Measurements from ENCODE around the gene SMAGP.
"Not testable (repeated sequence)": the region's sequence is repeated elsewhere in the genome, so short reads cannot be mapped to it uniquely, and the experiment has no call there.

The SMAGP gene

DNA sequence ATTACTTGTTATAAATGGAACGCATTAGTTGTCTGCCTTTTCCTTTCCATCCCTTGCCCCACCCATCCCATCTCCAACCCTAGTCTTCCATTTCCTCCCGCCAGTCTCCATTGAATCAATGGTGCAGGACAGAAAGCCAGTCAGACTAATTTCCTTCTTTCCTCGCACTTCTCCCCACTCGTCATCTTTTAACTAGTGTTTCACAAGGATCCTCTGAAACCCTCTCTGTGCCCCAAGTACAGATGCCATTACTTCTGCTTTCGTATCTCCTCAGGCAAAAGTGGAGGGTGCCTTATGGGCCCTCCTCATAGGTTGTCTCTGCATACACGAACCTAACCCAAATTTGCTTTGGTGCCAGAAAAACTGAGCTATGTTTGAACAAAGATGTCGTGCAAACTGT, 27.3 kb downstream of the SMAGP start:
- Histone ChIP-seq H3K9ac (ENCODE audit: low read depth in 1 of 2, low read length in 2 of 2) (no peak overlapping the region), H3K9me3 (ENCODE audit: control insufficient read depth in 1 of 2, low read length in 2 of 2) (no peaks in the 10 kb centered on the region), H3K36me3 (ENCODE audit: control insufficient read depth in 1 of 2, insufficient read depth in 2 of 2, low read length in 2 of 2) (peaks cover 41 to 51% of the 10 kb centered on the region in 2 donors), H3K27me3 (ENCODE audit: control insufficient read depth in 1 of 2, insufficient read depth in 2 of 2, low read length in 2 of 2) (no peaks in the 10 kb centered on the region), H3K4me3 (ENCODE audit: low read depth in 1 of 2, low read length in 2 of 2) (no peak overlapping the region), H3K4me1 (ENCODE audit: control insufficient read depth in 1 of 2, insufficient read depth in 2 of 2, low read length in 2 of 2) (peaks cover 34 to 38% of the 10 kb centered on the region in 2 donors), H3K27ac (ENCODE audit: low read depth, low read length) (no peak overlapping the region)

DNA sequence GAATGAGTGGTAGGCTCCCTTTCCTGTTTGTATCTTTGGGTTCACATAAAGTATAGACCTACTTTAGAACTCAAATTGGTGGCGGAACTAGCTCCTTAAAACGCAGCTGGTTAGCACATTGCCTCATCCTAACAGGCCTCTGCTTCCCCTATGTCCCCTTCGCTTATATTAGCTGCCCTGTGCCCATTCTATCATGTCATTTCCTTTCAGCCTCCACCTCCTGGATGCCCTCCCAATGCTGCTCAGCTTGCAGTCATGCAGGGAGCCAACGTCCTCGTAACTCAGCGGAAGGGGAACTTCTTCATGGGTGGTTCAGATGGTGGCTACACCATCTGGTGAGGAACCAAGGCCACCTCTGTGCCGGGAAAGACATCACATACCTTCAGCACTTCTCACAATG, 28.1 kb downstream of the SMAGP start:
- Histone ChIP-seq H3K4me1 (ENCODE audit: control insufficient read depth in 1 of 2, insufficient read depth in 2 of 2, low read length in 2 of 2) (peaks cover 28 to 33% of the 10 kb centered on the region in 2 donors), H3K9me3 (ENCODE audit: control insufficient read depth in 1 of 2, low read length in 2 of 2) (no peaks in the 10 kb centered on the region), H3K27me3 (ENCODE audit: control insufficient read depth in 1 of 2, insufficient read depth in 2 of 2, low read length in 2 of 2) (no peaks in the 10 kb centered on the region), H3K27ac (ENCODE audit: low read depth, low read length) (no peak overlapping the region), H3K4me3 (ENCODE audit: low read depth in 1 of 2, low read length in 2 of 2) (no peak overlapping the region), H3K9ac (ENCODE audit: low read depth in 1 of 2, low read length in 2 of 2) (no peak overlapping the region), H3K36me3 (ENCODE audit: control insufficient read depth in 1 of 2, insufficient read depth in 2 of 2, low read length in 2 of 2) (peaks cover 41 to 51% of the 10 kb centered on the region in 2 donors)

DNA sequence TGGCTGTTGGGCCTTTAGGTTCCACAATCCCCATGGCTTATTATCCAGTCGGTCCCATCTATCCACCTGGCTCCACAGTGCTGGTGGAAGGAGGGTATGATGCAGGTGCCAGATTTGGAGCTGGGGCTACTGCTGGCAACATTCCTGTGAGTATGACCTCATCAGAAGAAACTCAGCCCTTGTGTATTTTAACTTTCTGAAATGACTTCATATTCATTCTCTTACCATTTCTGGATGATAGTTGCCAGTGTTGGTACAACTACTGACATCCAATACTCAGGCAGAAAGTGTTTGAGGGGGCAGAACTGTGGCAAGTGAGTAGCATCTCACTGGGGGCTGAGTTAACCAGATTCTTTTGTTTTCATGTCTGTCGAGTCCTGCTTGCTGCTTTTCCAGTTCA, 29.2 kb downstream of the SMAGP start:
- Histone ChIP-seq H3K9ac (ENCODE audit: low read depth in 1 of 2, low read length in 2 of 2) (peak overlapping the region in 1 of 2 donors; percentile 100), H3K36me3 (ENCODE audit: control insufficient read depth in 1 of 2, insufficient read depth in 2 of 2, low read length in 2 of 2) (peaks cover 38 to 51% of the 10 kb centered on the region in 2 donors), H3K27me3 (ENCODE audit: control insufficient read depth in 1 of 2, insufficient read depth in 2 of 2, low read length in 2 of 2) (no peaks in the 10 kb centered on the region), H3K9me3 (ENCODE audit: control insufficient read depth in 1 of 2, low read length in 2 of 2) (no peaks in the 10 kb centered on the region), H3K4me1 (ENCODE audit: control insufficient read depth in 1 of 2, insufficient read depth in 2 of 2, low read length in 2 of 2) (peaks cover 17 to 22% of the 10 kb centered on the region in 2 donors), H3K4me3 (ENCODE audit: low read depth in 1 of 2, low read length in 2 of 2) (no peak overlapping the region), H3K27ac (ENCODE audit: low read depth, low read length) (no peak overlapping the region)

DNA sequence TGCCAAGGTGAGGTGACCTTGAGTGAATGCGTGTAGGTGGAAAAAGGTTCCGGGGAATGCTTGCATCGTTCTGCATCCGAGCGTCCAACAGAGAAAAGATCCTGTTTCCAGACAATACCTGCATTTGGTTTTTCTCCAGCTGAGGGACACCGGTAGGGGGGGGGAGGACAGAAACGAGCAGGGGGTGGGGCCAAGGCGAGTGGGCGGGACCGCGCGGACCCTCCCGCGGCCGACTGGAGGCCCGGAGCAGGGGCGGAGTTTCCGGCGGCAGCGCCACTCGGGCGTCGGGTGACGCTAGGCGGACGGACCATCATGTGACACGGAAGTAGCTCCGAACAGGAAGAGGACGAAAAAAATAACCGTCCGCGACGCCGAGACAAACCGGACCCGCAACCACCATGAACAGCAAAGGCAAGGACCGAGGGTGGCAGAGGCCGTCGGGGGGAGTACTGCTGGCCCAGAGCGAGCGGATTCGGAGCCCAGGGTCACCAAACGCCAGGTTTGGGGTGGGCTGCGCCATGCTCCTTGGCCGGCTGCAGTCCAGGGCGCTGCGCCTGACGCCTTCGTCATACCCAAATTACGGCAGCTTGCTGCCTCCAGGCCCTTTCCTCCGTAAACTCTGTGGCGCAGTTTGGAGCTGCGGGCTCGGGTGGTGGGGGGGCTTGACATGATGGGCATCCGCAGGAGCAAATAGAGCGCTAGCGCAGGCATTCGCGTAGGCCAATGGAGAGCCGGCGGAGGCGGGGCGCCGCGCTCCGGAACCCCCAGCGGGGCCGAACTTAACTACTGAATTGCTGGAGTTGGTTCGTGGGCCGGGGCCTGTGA, 31.5 kb downstream of the SMAGP start, which contains the start of gene DAZAP2:
TSS of gene DAZAP2 (plus strand) at position 317 of the 825 bp plus-strand sequence. CDS start at position 399, 82 bp downstream.
- peak within 1 kb of the TSS; percentile 100 for H3K27ac ChIP-seq (ENCODE audit: low read depth, low read length)

DNA sequence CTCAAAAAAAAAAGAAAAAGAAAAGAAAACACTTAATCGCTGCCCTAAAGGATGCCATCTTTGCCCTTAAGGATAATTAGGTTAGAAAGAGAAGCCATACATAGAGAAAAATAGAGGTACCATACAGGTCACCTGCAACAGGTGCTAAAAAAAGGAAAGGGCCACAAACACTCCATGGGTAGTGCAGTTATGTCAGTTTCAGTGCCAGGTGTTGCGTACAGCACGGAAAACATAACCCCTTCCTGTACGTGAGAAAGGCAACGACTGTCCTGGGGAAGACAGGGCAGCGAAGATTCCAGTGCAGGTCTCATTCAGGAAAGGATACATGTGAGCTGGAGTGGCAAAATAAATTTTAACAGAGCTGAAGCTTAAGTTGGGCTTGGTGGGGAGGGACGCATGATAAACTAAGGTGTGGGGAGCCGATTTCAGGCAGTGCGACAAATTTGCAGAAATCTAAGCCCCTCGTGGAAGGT, 32.1 kb downstream of the SMAGP start:
- peak overlapping the region; percentile 78 to 100 for H3K9ac ChIP-seq (ENCODE audit: low read depth in 1 of 2, low read length in 2 of 2)
- H3K4me1 ChIP-seq (ENCODE audit: control insufficient read depth in 1 of 2, insufficient read depth in 2 of 2, low read length in 2 of 2), result peaks cover 14 to 21% of the 10 kb centered on the region in 2 donors
- H3K9me3 ChIP-seq (ENCODE audit: control insufficient read depth in 1 of 2, low read length in 2 of 2), result no peaks in the 10 kb centered on the region
- H3K27ac ChIP-seq (ENCODE audit: low read depth, low read length), result peak overlapping the region; percentile 100
- peak overlapping the region; percentile 80 to 100 for H3K4me3 ChIP-seq (ENCODE audit: low read depth in 1 of 2, low read length in 2 of 2)
- H3K27me3 ChIP-seq (ENCODE audit: control insufficient read depth in 1 of 2, insufficient read depth in 2 of 2, low read length in 2 of 2), result no peaks in the 10 kb centered on the region
- H3K36me3 ChIP-seq (ENCODE audit: control insufficient read depth in 1 of 2, insufficient read depth in 2 of 2, low read length in 2 of 2), result peaks cover 25 to 29% of the 10 kb centered on the region in 2 donors

More for the DNA sequence above, 31.5 kb downstream of the SMAGP start, which contains the start of gene DAZAP2:
- Histone ChIP-seq H3K4me3 (ENCODE audit: low read depth in 1 of 2, low read length in 2 of 2) (peak within 1 kb of the TSS; percentile 92 to 100), H3K36me3 (ENCODE audit: control insufficient read depth in 1 of 2, insufficient read depth in 2 of 2, low read length in 2 of 2) (peaks cover 26 to 35% of the 10 kb centered on the region in 2 donors), H3K9me3 (ENCODE audit: control insufficient read depth in 1 of 2, low read length in 2 of 2) (no peaks in the 10 kb centered on the region), H3K4me1 (ENCODE audit: control insufficient read depth in 1 of 2, insufficient read depth in 2 of 2, low read length in 2 of 2) (peaks cover 14 to 21% of the 10 kb centered on the region in 2 donors), H3K27me3 (ENCODE audit: control insufficient read depth in 1 of 2, insufficient read depth in 2 of 2, low read length in 2 of 2) (no peaks in the 10 kb centered on the region), H3K9ac (ENCODE audit: low read depth in 1 of 2, low read length in 2 of 2) (peak within 1 kb of the TSS; percentile 100)

DNA sequence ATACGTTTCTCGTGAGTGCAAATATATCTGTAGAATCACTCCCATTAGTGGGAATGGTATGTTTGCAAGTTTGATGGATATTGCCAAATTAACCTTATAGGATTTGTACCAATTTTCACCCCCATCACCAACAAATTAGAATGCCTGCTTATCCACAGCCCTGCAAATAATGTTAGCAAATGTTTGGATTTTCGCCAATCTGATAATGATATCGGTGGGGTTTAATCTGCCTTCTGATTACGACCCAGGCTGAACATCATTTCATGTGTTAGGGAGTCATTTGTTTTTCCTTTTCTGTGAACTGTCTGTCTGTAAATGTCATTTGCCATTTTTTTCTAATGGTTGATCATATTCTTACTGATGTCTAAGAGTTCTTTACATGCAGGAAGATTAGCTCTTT, 35.7 kb downstream of the SMAGP start:
- Histone ChIP-seq H3K9ac (ENCODE audit: low read depth in 1 of 2, low read length in 2 of 2) (no peak overlapping the region), H3K36me3 (ENCODE audit: control insufficient read depth in 1 of 2, insufficient read depth in 2 of 2, low read length in 2 of 2) (no peaks in the 10 kb centered on the region), H3K4me3 (ENCODE audit: low read depth in 1 of 2, low read length in 2 of 2) (no peak overlapping the region), H3K27ac (ENCODE audit: low read depth, low read length) (no peak overlapping the region), H3K4me1 (ENCODE audit: control insufficient read depth in 1 of 2, insufficient read depth in 2 of 2, low read length in 2 of 2) (peaks cover 0 to 7% of the 10 kb centered on the region in 2 donors), H3K9me3 (ENCODE audit: control insufficient read depth in 1 of 2, low read length in 2 of 2) (no peaks in the 10 kb centered on the region), H3K27me3 (ENCODE audit: control insufficient read depth in 1 of 2, insufficient read depth in 2 of 2, low read length in 2 of 2) (no peaks in the 10 kb centered on the region)

DNA sequence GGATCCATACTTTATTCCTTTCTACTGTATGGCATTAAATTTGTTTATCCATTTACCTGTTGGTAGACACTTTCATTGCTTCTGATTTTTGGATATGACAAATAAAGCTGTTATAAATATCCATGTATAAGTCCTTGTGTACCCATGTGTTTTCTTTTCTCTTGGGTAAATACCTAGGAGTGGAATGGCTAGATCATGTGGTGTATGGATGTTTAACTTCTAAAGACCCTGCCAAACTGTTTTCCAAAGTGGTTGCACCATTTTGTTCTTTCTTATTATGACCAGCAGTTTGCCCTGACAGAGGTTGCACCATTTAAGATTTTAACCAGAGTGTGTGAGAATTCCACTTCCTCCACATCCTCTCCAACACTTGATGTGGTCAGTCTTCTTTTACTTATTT, 37.6 kb downstream of the SMAGP start:
- H3K36me3 ChIP-seq (ENCODE audit: control insufficient read depth in 1 of 2, insufficient read depth in 2 of 2, low read length in 2 of 2), result no peaks in the 10 kb centered on the region
- H3K9ac ChIP-seq (ENCODE audit: low read depth in 1 of 2, low read length in 2 of 2), result no peak overlapping the region

DNA sequence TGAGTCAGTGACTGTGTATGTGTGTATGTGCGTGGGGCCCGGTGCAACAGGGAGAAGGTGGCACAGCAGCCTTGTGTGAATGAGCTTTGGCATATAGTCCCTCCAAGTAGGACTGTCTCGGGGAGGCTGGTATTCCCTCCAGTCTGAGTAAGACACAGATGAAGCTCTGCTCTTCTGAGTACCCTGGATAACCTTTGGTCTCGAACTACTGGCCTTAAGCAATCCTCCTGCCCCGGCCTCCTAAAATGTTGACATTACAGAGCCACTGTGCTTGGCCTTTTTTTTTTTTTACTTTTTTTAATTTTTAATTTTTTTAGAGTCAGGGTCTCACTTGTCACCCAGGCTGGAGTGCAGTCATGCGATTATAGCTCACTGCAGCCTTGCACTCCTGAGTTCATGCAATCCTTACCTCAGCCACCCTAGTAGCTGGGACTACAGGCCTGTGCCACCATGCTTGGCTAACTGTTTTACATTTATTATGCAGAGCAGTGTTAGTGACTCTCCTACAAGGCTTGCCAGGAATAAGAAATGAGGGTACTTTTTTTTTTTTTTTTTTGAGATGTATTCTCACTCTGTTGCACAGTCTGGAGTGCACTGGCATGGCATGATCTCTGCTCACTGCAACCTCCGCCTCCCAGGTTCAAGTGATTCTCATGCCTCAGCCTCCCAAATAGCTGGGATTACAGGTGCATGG, 41.0 kb downstream of the SMAGP start:
- Histone ChIP-seq H3K36me3 (ENCODE audit: control insufficient read depth in 1 of 2, insufficient read depth in 2 of 2, low read length in 2 of 2) (no peaks in the 10 kb centered on the region), H3K9me3 (ENCODE audit: control insufficient read depth in 1 of 2, low read length in 2 of 2) (no peaks in the 10 kb centered on the region), H3K4me3 (ENCODE audit: low read depth in 1 of 2, low read length in 2 of 2) (no peak overlapping the region), H3K9ac (ENCODE audit: low read depth in 1 of 2, low read length in 2 of 2) (no peak overlapping the region), H3K4me1 (ENCODE audit: control insufficient read depth in 1 of 2, insufficient read depth in 2 of 2, low read length in 2 of 2) (no peaks in the 10 kb centered on the region), H3K27ac (ENCODE audit: low read depth, low read length) (no peak overlapping the region), H3K27me3 (ENCODE audit: control insufficient read depth in 1 of 2, insufficient read depth in 2 of 2, low read length in 2 of 2) (no peaks in the 10 kb centered on the region)

More for the DNA sequence above, 37.6 kb downstream of the SMAGP start:
- Histone ChIP-seq H3K4me1 (ENCODE audit: control insufficient read depth in 1 of 2, insufficient read depth in 2 of 2, low read length in 2 of 2) (no peaks in the 10 kb centered on the region), H3K27ac (ENCODE audit: low read depth, low read length) (no peak overlapping the region), H3K27me3 (ENCODE audit: control insufficient read depth in 1 of 2, insufficient read depth in 2 of 2, low read length in 2 of 2) (no peaks in the 10 kb centered on the region), H3K4me3 (ENCODE audit: low read depth in 1 of 2, low read length in 2 of 2) (no peak overlapping the region), H3K9me3 (ENCODE audit: control insufficient read depth in 1 of 2, low read length in 2 of 2) (no peaks in the 10 kb centered on the region)

DNA sequence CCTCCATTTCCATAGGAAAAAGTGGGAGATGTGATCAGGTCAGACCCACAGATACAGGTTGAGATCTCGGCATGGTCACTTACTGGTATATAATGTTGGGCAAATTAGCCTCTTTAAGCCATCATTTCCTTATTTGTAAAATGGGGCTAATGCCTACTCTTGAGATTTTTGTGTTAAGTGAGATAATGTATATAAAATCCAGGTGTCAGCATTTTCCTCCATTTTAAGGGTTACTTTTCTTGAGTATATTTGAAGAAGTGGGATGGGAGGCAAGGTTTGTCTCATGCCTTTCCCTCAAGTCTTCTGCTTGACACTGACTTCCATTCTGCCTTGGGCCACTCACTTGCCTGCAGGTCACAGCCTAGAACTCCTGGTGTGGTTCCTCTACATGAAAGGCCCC, 42.3 kb downstream of the SMAGP start:
- H3K27ac ChIP-seq (ENCODE audit: low read depth, low read length), result no peak overlapping the region
- H3K9ac ChIP-seq (ENCODE audit: low read depth in 1 of 2, low read length in 2 of 2), result no peak overlapping the region

DNA sequence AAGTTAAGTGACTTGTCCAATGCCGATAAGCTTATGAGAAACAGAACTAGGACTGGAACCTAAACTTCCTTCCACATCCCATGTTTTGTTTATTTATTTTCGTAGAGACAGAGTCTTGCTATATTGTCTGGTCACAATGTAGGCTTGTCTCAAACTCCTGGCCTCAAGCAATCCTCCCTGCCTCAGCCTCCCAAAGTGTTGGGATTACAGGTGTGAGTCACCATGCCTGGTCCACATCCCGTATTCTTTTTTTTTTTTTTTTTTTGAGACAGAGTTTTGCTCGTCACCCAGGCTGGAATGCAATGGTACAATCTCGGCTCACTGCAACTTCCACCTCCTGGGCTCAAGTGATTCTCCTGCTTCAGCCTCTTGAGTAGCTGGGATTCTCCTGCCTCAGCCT, 43.1 kb downstream of the SMAGP start:
- H3K4me3 ChIP-seq (ENCODE audit: low read depth in 1 of 2, low read length in 2 of 2); H3K4me1 ChIP-seq (ENCODE audit: control insufficient read depth in 1 of 2, insufficient read depth in 2 of 2, low read length in 2 of 2); H3K27me3 ChIP-seq (ENCODE audit: control insufficient read depth in 1 of 2, insufficient read depth in 2 of 2, low read length in 2 of 2); H3K9me3 ChIP-seq (ENCODE audit: control insufficient read depth in 1 of 2, low read length in 2 of 2); H3K27ac ChIP-seq (ENCODE audit: low read depth, low read length); H3K9ac ChIP-seq (ENCODE audit: low read depth in 1 of 2, low read length in 2 of 2); H3K36me3 ChIP-seq (ENCODE audit: control insufficient read depth in 1 of 2, insufficient read depth in 2 of 2, low read length in 2 of 2): not testable (repeated sequence)

More for the DNA sequence above, 42.3 kb downstream of the SMAGP start:
- Histone ChIP-seq H3K9me3 (ENCODE audit: control insufficient read depth in 1 of 2, low read length in 2 of 2) (no peaks in the 10 kb centered on the region), H3K4me1 (ENCODE audit: control insufficient read depth in 1 of 2, insufficient read depth in 2 of 2, low read length in 2 of 2) (no peaks in the 10 kb centered on the region), H3K36me3 (ENCODE audit: control insufficient read depth in 1 of 2, insufficient read depth in 2 of 2, low read length in 2 of 2) (no peaks in the 10 kb centered on the region), H3K4me3 (ENCODE audit: low read depth in 1 of 2, low read length in 2 of 2) (no peak overlapping the region), H3K27me3 (ENCODE audit: control insufficient read depth in 1 of 2, insufficient read depth in 2 of 2, low read length in 2 of 2) (no peaks in the 10 kb centered on the region)

All from duodenal mucosa (tissue), 2 donors.